Neural cell (in vitro differentiated cells): ENCODE data around the gene MAN2B2. TPM values are rescaled to one million over a fixed set of nuclear protein-coding genes. Genes with fewer than 3 reads are reported as not detected.

ENCODE experiments used
- H2AFZ ChIP-seq: fragments of 200-600, 300-800 bp; sonication (generic), shearing (Covaris generic); 2 replicates; pipeline ENCODE4 v1.6.0; 2014; ENCODE audit warnings: low read depth, mild to moderate bottlenecking, antibody characterized with exemption, low read length, moderate library complexity
- H3F3A ChIP-seq: fragments of 200-600 bp; shearing (Covaris generic); 2 replicates; pipeline ENCODE4 v1.6.1; 2016; ENCODE audit warnings: mild to moderate bottlenecking, moderate library complexity, mixed read lengths, antibody characterized with exemption, low read length; ENCODE audit not compliant: insufficient read depth, poor library complexity, severe bottlenecking
- H3K27ac ChIP-seq: fragments of 200-600, 300-800 bp; sonication (generic), shearing (Covaris generic); 2 replicates; pipeline ENCODE4 v1.5.1; 2014; ENCODE audit warnings: mild to moderate bottlenecking, low read length, moderate library complexity
- H3K27me3 ChIP-seq: fragments of 300-800, 200-600 bp; sonication (generic), shearing (Covaris generic); 2 replicates; pipeline ENCODE4 v1.6.0; 2014; ENCODE audit warnings: mild to moderate bottlenecking, low read depth, low read length, moderate library complexity; ENCODE audit not compliant: insufficient read depth
- H3K36me3 ChIP-seq: fragments of 300-800, 200-600 bp; sonication (generic), shearing (Covaris generic); 2 replicates; pipeline ENCODE4 v1.5.1; 2014; ENCODE audit warnings: mild to moderate bottlenecking, antibody characterized with exemption, low read length, moderate library complexity; ENCODE audit not compliant: insufficient read depth
- H3K4me2 ChIP-seq: fragments of 300-800, 200-600 bp; sonication (generic), shearing (Covaris generic); 2 replicates; pipeline ENCODE4 v1.6.0; 2014; ENCODE audit warnings: mild to moderate bottlenecking, low read length
- H3K4me3 ChIP-seq: fragments of 300-800, 200-600 bp; sonication (generic), shearing (Covaris generic); 2 replicates; pipeline ENCODE4 v1.5.1; 2014; ENCODE audit warnings: mild to moderate bottlenecking, low read length, moderate library complexity
- H3K79me2 ChIP-seq: fragments of 200-600 bp; shearing (Covaris generic); replicated peaks from 2 replicates; pipeline ENCODE4 v1.6.0; 2014; ENCODE audit warnings: mild to moderate bottlenecking, low read length, moderate library complexity; ENCODE audit not compliant: insufficient read depth
- H3K9ac ChIP-seq: fragments of 300-800, 200-600 bp; sonication (generic), shearing (Covaris generic); 2 replicates; pipeline ENCODE4 v1.6.1; 2016; ENCODE audit warnings: mild to moderate bottlenecking, low read length, mixed read lengths
- H3K9me2 ChIP-seq: fragments of 200-600 bp; shearing (Covaris generic); 2 replicates; pipeline ENCODE4 v1.6.1; 2016; ENCODE audit warnings: mild to moderate bottlenecking, low read length, mixed read lengths; ENCODE audit not compliant: insufficient read depth
- H3K9me3 ChIP-seq: fragments of 200-600, 300-800 bp; sonication (generic), shearing (Covaris generic); 2 replicates; pipeline ENCODE4 v1.6.1; 2016; ENCODE audit warnings: mild to moderate bottlenecking, mixed run types, low read length, moderate library complexity, mixed read lengths
- H4K20me1 ChIP-seq: fragments of 200-600 bp; shearing (Covaris generic); 2 replicates; pipeline ENCODE4 v1.6.1; 2016; ENCODE audit warnings: mild to moderate bottlenecking, mixed run types; ENCODE audit not compliant: insufficient read depth
- CTCF ChIP-seq: fragments of 450-650 bp; IDR thresholded peaks from 2 replicates; pipeline ENCODE4 v1.5.1; 2014; ENCODE audit warnings: antibody characterized with exemption, mild to moderate bottlenecking, moderate library complexity; ENCODE audit not compliant: poor library complexity, severe bottlenecking
- EP300 ChIP-seq: fragments of 450-650 bp; conservative IDR thresholded peaks from 2 replicates; pipeline ENCODE4 v1.6.1; 2014; ENCODE audit warnings: antibody characterized with exemption, mild to moderate bottlenecking, moderate library complexity; ENCODE audit not compliant: poor library complexity, severe bottlenecking
- EZH2 ChIP-seq: fragments of 200-600, 300-800 bp; shearing (Covaris generic), sonication (generic); IDR thresholded peaks from 2 replicates; pipeline ENCODE4 v1.6.1; 2014; ENCODE audit warnings: antibody characterized with exemption, low read length, borderline replicate concordance, mild to moderate bottlenecking; ENCODE audit not compliant: insufficient read depth, poor library complexity, severe bottlenecking
- MXI1 ChIP-seq: fragments of 450-650 bp; conservative IDR thresholded peaks from 2 replicates; pipeline ENCODE4 v1.6.1; 2014; ENCODE audit warnings: antibody characterized with exemption, mild to moderate bottlenecking; ENCODE audit not compliant: poor library complexity, severe bottlenecking
- POLR2AphosphoS5 ChIP-seq: IDR thresholded peaks from 2 replicates; pipeline ENCODE4 v1.6.1; 2012
- RAD21 ChIP-seq: fragments of 450-650 bp; conservative IDR thresholded peaks from 2 replicates; pipeline ENCODE4 v1.6.1; 2014; ENCODE audit warnings: antibody characterized with exemption, mild to moderate bottlenecking, moderate library complexity
- REST ChIP-seq: IDR thresholded peaks from 2 replicates; pipeline ENCODE4 v1.6.1; 2012; ENCODE audit warnings: borderline replicate concordance
- SMC3 ChIP-seq: fragments of 450-650 bp; conservative IDR thresholded peaks from 2 replicates; pipeline ENCODE4 v1.6.1; 2014; ENCODE audit warnings: antibody characterized with exemption, mild to moderate bottlenecking, moderate library complexity; ENCODE audit not compliant: poor library complexity
- TAF1 ChIP-seq: IDR thresholded peaks from 2 replicates; pipeline ENCODE4 v1.6.1; 2012; ENCODE audit warnings: low read depth
- polyA plus RNA-seq: library from polyadenylated mRNA; depleted of rRNA; stranded (reverse); fragments of >200 nt; gene quantifications from 2 replicates; pipeline ENCODE4 v1.2.3, GENCODE V29; 2014

Gene MAN2B2
- polyA plus RNA-seq, 1 donor from 2014 or later: 7.5 TPM

- no peak overlapping the region for H3K9ac ChIP-seq
- H3K9me2 ChIP-seq: no peaks in the 10 kb centered on the region
- no peak for TF ChIP-seq REST
- no peak for TF ChIP-seq MXI1
- TF ChIP-seq CTCF: no peak
- no peak overlapping the region for H3K4me3 ChIP-seq
- no peaks in the 10 kb centered on the region for H3K79me2 ChIP-seq
- no peak overlapping the region for H3K4me2 ChIP-seq
- H4K20me1 ChIP-seq: no peaks in the 10 kb centered on the region
- H3K36me3 ChIP-seq: no peaks in the 10 kb centered on the region
- no peak overlapping the region for H2AFZ ChIP-seq
- H3K27me3 ChIP-seq: no peaks in the 10 kb centered on the region
- H3K9me3 ChIP-seq: no peaks in the 10 kb centered on the region
- H3K27ac ChIP-seq: no peak overlapping the region
- H3F3A ChIP-seq: no peaks in the 10 kb centered on the region
Measured at GRCh38 chr4:6591781-6592180, 16.8 kb downstream of the MAN2B2 start.

GRCh38 chr4:6592804-6593563 lies 18.0 kb downstream of the MAN2B2 start:
- Histone ChIP-seq H3K9me2 (no peaks in the 10 kb centered on the region), H3K4me3 (no peak overlapping the region), H3K27me3 (no peaks in the 10 kb centered on the region), H3K79me2 (no peaks in the 10 kb centered on the region), H3K9me3 (no peaks in the 10 kb centered on the region), H3K36me3 (no peaks in the 10 kb centered on the region), H3K4me2 (no peak overlapping the region), H3K27ac (no peak overlapping the region), H4K20me1 (no peaks in the 10 kb centered on the region), H3K9ac (no peak overlapping the region), H2AFZ (no peak overlapping the region), H3F3A (no peaks in the 10 kb centered on the region)
- no peak for TF ChIP-seq MXI1
- no peak for TF ChIP-seq POLR2AphosphoS5
- TF ChIP-seq EP300: no peak
- no peak for TF ChIP-seq RAD21
- no peak for TF ChIP-seq EZH2
- no peak for TF ChIP-seq SMC3
- TF ChIP-seq TAF1: no peak
- no peak for TF ChIP-seq REST
- TF ChIP-seq CTCF: no peak
